Sigmoid colon (tissue), 7 donors: ENCODE data around the gene ADRB2. TPM values are rescaled to one million over a fixed set of nuclear protein-coding genes. Genes with fewer than 3 reads are reported as not detected.

Source experiments
- DNase-seq: peaks from one replicate; pipeline ENCODE4 v3.0.0-alpha.2; 2019
- H3K27ac ChIP-seq, 4 donors: fragments of 200-600 bp; sonication (generic); one replicate each; pipeline ENCODE4 v1.5.1; 2016 to 2019; ENCODE audit warnings: mild to moderate bottlenecking in 1 of 4
- H3K27me3 ChIP-seq, 3 donors: fragments of 200-600 bp; sonication (generic); one replicate each; pipeline ENCODE4 v1.5.1; 2019; ENCODE audit warnings: mild to moderate bottlenecking in 1 of 3
- H3K36me3 ChIP-seq, 4 donors: fragments of 200-600 bp; sonication (generic); one replicate each; pipeline ENCODE4 v1.5.1; 2016 to 2019
- H3K4me1 ChIP-seq, 4 donors: fragments of 200-600 bp; sonication (generic); one replicate each; pipeline ENCODE4 v1.5.1; 2017 to 2019
- H3K4me3 ChIP-seq, 4 donors: fragments of 200-600 bp; sonication (generic); one replicate each; pipeline ENCODE4 v1.5.1; 2017 to 2019; ENCODE audit warnings: mild to moderate bottlenecking in 2 of 4, moderate library complexity in 1 of 4
- H3K9me3 ChIP-seq, 4 donors: fragments of 200-600 bp in 3 of 4; sonication (generic) in 3 of 4; one replicate each; pipeline versions ENCODE4 v1.5.1 to v1.6.1; 2013 to 2019
- CTCF ChIP-seq, 4 experiments: fragments of 450-650 bp in 3 of 4; fragments of 200-600 bp in 1 of 4; IDR thresholded peaks; one replicate each; pipeline ENCODE4 v1.5.1; 2016 to 2019; ENCODE audit warnings: antibody characterized with exemption in 4 of 4, mild to moderate bottlenecking in 3 of 4, moderate library complexity in 2 of 4
- EP300 ChIP-seq, 4 donors: sonication (generic); formaldehyde crosslinking; IDR thresholded peaks; one replicate each; pipeline ENCODE4 v1.6.1; 2017; ENCODE audit warnings: antibody characterized with exemption in 4 of 4
- POLR2A ChIP-seq, 2 donors: fragments of 450-650 bp; IDR thresholded peaks; one replicate each; pipeline ENCODE4 v1.6.1; 2016; ENCODE audit warnings: antibody characterized with exemption in 2 of 2, mild to moderate bottlenecking in 2 of 2, moderate library complexity in 2 of 2
- POLR2AphosphoS5 ChIP-seq, 4 donors: sonication (generic); formaldehyde crosslinking; IDR thresholded peaks; one replicate each; pipeline ENCODE4 v1.6.1; 2017; ENCODE audit warnings: antibody characterized with exemption in 4 of 4
- WGBS, 2 donors: extraction: QIAGEN DNeasy Blood & Tissue Kit; methylation state at CpG; one replicate each; pipeline ENCODE4 v1.1.7; 2013; 5-methylcytosine and 5-hydroxymethylcytosine counted together
- intact Hi-C: fragments of 100-400 bp; cut with DNase I; formaldehyde crosslinking; loops from one replicate; pipeline ENCODE4 v1.15.1; 2023
- polyA plus RNA-seq, 3 donors: library from polyadenylated mRNA; stranded (reverse); fragments of 200-250 nt; gene quantifications; one replicate each; pipeline ENCODE4 v1.2.3, GENCODE V29; 2013
- total RNA-seq, 4 donors: library from RNA; depleted of rRNA; stranded (reverse); fragments of >200 nt; gene quantifications; one replicate each; pipeline ENCODE4 v1.1.0, GENCODE V29; 2016
- donor health status: healthy with polysubstance abuse.
- donor health status: Bipolar disorder and iron deficiency.
- donor health status: healthy.

Gene ADRB2
- total and polyA plus RNA-seq, 7 donors, result 0.60 to 4.3 (median 2.3) TPM; not detected in 1

- DNase-seq, result no peak
- Histone ChIP-seq H3K4me3 (no peak overlapping the region), H3K27ac (no peak overlapping the region), H3K4me1 (no peaks in the 10 kb centered on the region), H3K36me3 (no peaks in the 10 kb centered on the region), H3K27me3 (no peaks in the 10 kb centered on the region), H3K9me3 (no peaks in the 10 kb centered on the region)
- 93 to 94% methylated on average over 2 of the region's 2 CpGs for WGBS, 2 donors
- intact Hi-C loops, result no loop called here
- TF ChIP-seq CTCF (IDR thresholded peaks at IDR 0.05) (no peak), POLR2AphosphoS5 (IDR thresholded peaks at IDR 0.05) (no peak), POLR2A (IDR thresholded peaks at IDR 0.05) (no peak), EP300 (IDR thresholded peaks at IDR 0.05) (no peak)
Measured at GRCh38 chr5:148853868-148854267, 27.5 kb downstream of the ADRB2 start.

- Histone ChIP-seq H3K27me3 (no peaks in the 10 kb centered on the region), H3K4me3 (no peak overlapping the region), H3K9me3 (no peaks in the 10 kb centered on the region), H3K4me1 (no peaks in the 10 kb centered on the region), H3K27ac (no peak overlapping the region), H3K36me3 (no peaks in the 10 kb centered on the region)
- TF ChIP-seq EP300 (IDR thresholded peaks at IDR 0.05) (no peak), POLR2A (IDR thresholded peaks at IDR 0.05) (no peak)
- intact Hi-C loops, result no loop called here
- no peak for DNase-seq
- 85% methylated on average over 5 of the region's 5 CpGs for WGBS, 2 donors
Measured at GRCh38 chr5:148855249-148856008, 29.0 kb downstream of the ADRB2 start.

GRCh38 chr5:148856009-148856367 is 29.6 kb downstream of the ADRB2 start:
- H3K36me3 ChIP-seq, result no peaks in the 10 kb centered on the region
- DNase-seq, result no peak
- no peak overlapping the region for H3K4me3 ChIP-seq
- H3K27ac ChIP-seq, result no peak overlapping the region
- no peaks in the 10 kb centered on the region for H3K27me3 ChIP-seq
- TF ChIP-seq POLR2AphosphoS5 (IDR thresholded peaks at IDR 0.05), result no peak
- TF ChIP-seq POLR2A (IDR thresholded peaks at IDR 0.05), result no peak
- TF ChIP-seq CTCF (IDR thresholded peaks at IDR 0.05), result no peak
- no peak for TF ChIP-seq EP300 (IDR thresholded peaks at IDR 0.05)
- H3K9me3 ChIP-seq, result no peaks in the 10 kb centered on the region
- intact Hi-C loops, result no loop called here
- 20 to 73% methylated on average over 2 of the region's 2 CpGs for WGBS, 2 donors
- no peaks in the 10 kb centered on the region for H3K4me1 ChIP-seq

- Histone ChIP-seq H3K4me1 (no peaks in the 10 kb centered on the region), H3K27ac (no peak overlapping the region), H3K4me3 (no peak overlapping the region), H3K27me3 (no peaks in the 10 kb centered on the region), H3K36me3 (no peaks in the 10 kb centered on the region), H3K9me3 (no peaks in the 10 kb centered on the region)
- no peak for TF ChIP-seq EP300 (IDR thresholded peaks at IDR 0.05)
- TF ChIP-seq CTCF (IDR thresholded peaks at IDR 0.05), result no peak
- no peak for TF ChIP-seq POLR2AphosphoS5 (IDR thresholded peaks at IDR 0.05)
- TF ChIP-seq POLR2A (IDR thresholded peaks at IDR 0.05), result no peak
- 89 to 90% methylated on average over 1 of the region's 1 CpG for WGBS, 2 donors
- no peak for DNase-seq
- intact Hi-C loops, result no loop called here
Measured at GRCh38 chr5:148856424-148856823, 30.0 kb downstream of the ADRB2 start.

GRCh38 chr5:148857474-148857873 is 31.1 kb downstream of the ADRB2 start:
- DNase-seq, result no peak
- H3K36me3 ChIP-seq, result no peaks in the 10 kb centered on the region
- no peak overlapping the region for H3K4me3 ChIP-seq
- no peaks in the 10 kb centered on the region for H3K27me3 ChIP-seq
- H3K9me3 ChIP-seq, result no peaks in the 10 kb centered on the region
- intact Hi-C loops, result no loop called here
- H3K27ac ChIP-seq, result no peak overlapping the region
- WGBS, 2 donors, result 94 to 98% methylated on average over 2 of the region's 2 CpGs
- no peak for TF ChIP-seq EP300 (IDR thresholded peaks at IDR 0.05)
- TF ChIP-seq CTCF (IDR thresholded peaks at IDR 0.05), result no peak
- TF ChIP-seq POLR2A (IDR thresholded peaks at IDR 0.05), result no peak
- TF ChIP-seq POLR2AphosphoS5 (IDR thresholded peaks at IDR 0.05), result no peak
- no peaks in the 10 kb centered on the region for H3K4me1 ChIP-seq
